Stimulated activated naive CD8-positive, alpha-beta T cell treated with anti-CD3 and anti-CD28 coated beads, Interleukin-15, Interleukin-2, amounts not matched to agents 100 ng/mL and 50 ng/mL, for 24 hours (primary cell): ENCODE data around the gene SERPINB1.

Experiments
- H3K27ac Mint-ChIP-seq: one replicate; pipeline ENCODE4 v1.8.0; 2021; ENCODE audit warnings: mild to moderate bottlenecking, mixed read lengths
- H3K27me3 Mint-ChIP-seq: one replicate; pipeline ENCODE4 v1.8.0; 2021; ENCODE audit warnings: mixed read lengths
- H3K36me3 Mint-ChIP-seq: one replicate; pipeline ENCODE4 v1.8.0; 2021; ENCODE audit warnings: low read depth, mixed read lengths
- H3K4me1 Mint-ChIP-seq: one replicate; pipeline ENCODE4 v1.8.0; 2021; ENCODE audit warnings: low read depth, mixed read lengths
- H3K4me3 Mint-ChIP-seq: one replicate; pipeline ENCODE4 v1.8.0; 2021; ENCODE audit warnings: mild to moderate bottlenecking, mixed read lengths
- H3K9me3 Mint-ChIP-seq: one replicate; pipeline ENCODE4 v1.8.0; 2021; ENCODE audit warnings: mixed read lengths

Gene SERPINB1

DNA sequence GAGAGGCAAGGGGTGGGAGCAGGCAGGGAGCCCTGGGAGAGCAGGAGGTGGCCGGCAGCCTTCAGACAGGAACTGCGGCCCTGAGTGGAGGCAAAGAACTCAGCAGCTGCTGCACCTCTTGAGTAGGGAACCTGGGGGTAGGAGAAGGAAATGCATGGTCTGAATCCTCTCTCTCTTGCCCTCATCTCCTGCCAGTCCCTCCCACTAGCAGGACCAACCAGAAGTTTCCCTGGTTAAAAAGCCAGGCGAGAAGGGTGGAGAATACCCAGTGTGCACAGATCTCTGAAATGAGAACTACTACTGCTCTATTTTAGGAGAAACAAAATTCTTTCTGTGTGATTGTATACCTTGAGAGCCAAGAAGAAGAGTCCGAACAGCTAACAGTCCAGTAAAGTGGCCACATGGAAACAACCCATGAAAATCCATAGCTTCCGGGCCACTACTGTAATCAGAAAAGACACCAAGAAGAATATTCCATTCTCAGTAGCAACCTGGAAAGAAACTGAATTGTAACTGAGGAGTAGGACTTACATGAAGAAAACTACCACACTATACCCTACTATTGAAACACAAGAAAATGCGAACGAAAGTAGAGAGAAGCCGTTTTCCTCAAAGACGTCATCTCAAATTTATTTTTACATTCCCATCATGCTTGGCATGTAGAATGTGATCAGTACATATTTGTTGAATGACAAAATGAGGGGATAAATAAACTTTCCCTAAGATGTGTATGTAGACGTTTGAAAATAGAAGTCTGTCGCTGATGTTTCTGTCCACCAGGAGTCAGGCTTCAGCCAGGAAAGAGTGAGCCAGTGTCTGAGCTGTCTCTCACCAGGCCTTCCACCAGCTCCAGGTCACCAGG is 50.8 kb downstream of the SERPINB1 start:
- no peaks in the 10 kb centered on the region for H3K27me3 Mint-ChIP-seq
- no peaks in the 10 kb centered on the region for H3K9me3 Mint-ChIP-seq
- peaks cover 26% of the 10 kb centered on the region for H3K36me3 Mint-ChIP-seq
- no peak overlapping the region for H3K4me3 Mint-ChIP-seq
- peak overlapping the region; percentile 85 for H3K27ac Mint-ChIP-seq
- peaks cover 52% of the 10 kb centered on the region for H3K4me1 Mint-ChIP-seq

DNA sequence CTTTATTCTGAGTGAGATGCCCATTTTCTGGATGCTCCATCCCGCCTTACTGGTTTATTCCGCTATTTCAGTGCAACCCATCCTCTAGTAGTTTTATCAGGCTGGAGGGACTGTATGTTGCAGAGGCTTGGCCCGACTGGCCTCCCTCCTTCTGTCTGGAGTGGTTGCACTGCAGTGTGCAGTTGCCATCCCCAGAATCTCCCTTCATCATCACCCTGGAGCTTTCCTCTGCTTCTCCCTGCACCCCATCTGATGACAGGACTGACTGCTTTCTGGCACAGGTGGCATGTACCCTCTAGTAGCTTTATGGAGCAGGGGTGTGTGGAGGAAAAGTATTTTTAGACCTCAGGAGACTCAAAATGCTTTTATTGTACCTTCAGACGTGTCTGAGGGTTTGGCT is 55.4 kb downstream of the SERPINB1 start:
- Mint-ChIP-seq H3K4me3 (no peak overlapping the region), H3K9me3 (no peaks in the 10 kb centered on the region), H3K27ac (no peak overlapping the region), H3K36me3 (peaks cover 50% of the 10 kb centered on the region), H3K4me1 (peaks cover 16% of the 10 kb centered on the region), H3K27me3 (no peaks in the 10 kb centered on the region)

DNA sequence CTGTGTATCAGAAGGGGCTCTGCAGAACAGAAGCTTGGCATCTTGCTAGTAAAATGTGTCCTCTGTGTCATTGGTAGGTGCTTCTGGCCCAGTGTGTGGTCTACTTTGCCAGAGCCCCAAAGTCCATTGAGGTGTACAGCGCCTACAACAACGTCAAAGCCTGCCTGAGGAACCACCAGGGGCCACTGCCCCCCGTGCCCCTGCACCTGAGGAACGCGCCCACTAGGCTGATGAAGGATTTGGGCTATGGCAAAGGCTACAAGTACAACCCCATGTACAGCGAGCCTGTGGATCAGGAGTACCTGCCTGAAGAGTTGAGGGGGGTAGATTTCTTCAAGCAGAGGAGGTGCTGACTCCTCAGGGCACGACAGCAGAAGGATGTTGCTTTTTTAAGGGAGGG is 56.7 kb downstream of the SERPINB1 start:
- H3K36me3 Mint-ChIP-seq, result peaks cover 61% of the 10 kb centered on the region
- H3K4me1 Mint-ChIP-seq, result peaks cover 5% of the 10 kb centered on the region
- H3K9me3 Mint-ChIP-seq, result no peaks in the 10 kb centered on the region
- H3K4me3 Mint-ChIP-seq, result no peak overlapping the region
- H3K27me3 Mint-ChIP-seq, result no peaks in the 10 kb centered on the region
- H3K27ac Mint-ChIP-seq, result no peak overlapping the region

DNA sequence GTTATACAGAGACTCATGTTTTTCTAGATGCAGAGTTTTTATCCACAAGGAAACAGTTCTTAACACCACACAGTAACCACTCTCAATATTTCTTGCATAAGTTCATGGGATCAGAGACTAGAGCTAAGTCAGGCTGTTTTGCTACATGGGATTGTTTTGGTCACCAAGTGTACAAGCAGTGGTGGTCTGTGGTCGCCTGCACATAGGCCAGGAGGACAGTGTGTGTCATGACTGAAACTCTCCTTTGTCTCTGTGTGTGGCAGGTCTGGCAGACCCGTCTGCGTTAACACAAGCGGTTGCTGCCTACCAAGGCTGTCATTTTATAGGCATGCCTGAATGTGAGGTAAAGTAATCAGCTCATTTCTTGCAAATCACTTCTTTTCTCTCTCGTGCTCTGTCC is 57.6 kb downstream of the SERPINB1 start:
- no peak overlapping the region for H3K27ac Mint-ChIP-seq
- no peaks in the 10 kb centered on the region for H3K9me3 Mint-ChIP-seq
- H3K4me3 Mint-ChIP-seq, result no peak overlapping the region
- H3K4me1 Mint-ChIP-seq, result peaks cover 5% of the 10 kb centered on the region
- H3K36me3 Mint-ChIP-seq, result peaks cover 69% of the 10 kb centered on the region
- no peaks in the 10 kb centered on the region for H3K27me3 Mint-ChIP-seq

DNA sequence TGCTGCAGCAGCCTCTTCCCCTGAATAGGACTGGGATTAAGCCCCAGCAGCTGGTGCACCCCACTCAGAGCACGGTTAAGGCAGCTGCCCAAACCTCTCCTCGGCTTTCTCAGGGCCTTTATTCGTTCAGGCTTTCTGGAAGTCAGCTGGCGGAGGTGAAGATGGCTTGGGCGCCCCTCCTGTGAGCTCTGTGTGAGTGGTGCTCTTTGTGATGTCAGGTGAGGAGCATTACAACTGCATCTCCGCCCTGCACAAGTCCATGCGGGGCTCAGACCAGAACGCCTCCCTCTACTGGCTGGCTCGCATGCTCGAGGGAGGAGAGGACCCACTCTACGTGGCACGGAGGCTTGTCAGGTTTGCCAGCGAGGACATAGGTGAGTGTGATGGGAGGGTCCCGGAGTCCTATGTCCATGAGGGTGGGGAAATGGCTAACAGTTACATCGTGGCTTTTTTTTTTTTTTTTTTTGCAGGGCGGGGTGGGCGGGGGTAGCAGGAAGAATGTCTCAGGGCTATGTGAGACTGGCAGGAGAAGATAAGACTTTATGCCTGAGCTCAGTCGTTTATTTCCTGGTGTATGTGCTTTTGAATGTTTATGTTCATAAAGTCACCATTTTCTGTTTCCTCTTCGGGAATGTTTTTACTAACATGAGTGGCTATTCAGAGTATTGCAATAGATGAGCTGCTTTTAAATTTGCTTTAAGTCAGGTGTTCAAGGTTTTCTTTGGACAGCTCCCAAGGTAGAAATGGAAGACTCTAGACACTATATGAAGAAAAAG is 58.3 kb downstream of the SERPINB1 start:
- Mint-ChIP-seq H3K4me1 (peaks cover 5% of the 10 kb centered on the region), H3K9me3 (no peaks in the 10 kb centered on the region), H3K27me3 (no peaks in the 10 kb centered on the region), H3K36me3 (peaks cover 76% of the 10 kb centered on the region), H3K27ac (peak overlapping the region; percentile 43), H3K4me3 (no peak overlapping the region)

DNA sequence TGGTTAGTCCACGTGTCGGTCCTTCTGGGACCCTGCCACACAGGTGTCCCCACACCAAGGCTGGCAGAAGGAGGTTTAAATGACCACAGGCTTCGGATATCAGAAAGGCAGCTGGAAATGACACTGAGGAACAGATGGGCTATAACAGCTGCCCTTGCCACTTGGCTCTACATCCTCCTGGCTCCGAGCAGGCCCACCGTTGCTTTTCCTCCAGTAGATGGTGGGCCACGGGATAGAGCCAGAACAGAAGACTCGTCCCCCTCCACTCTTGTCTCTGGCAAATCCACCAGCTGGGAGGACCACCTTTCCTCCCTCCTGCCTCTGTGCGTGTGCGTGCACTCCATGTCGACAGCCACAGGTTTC is 58.9 kb downstream of the SERPINB1 start:
- no peaks in the 10 kb centered on the region for H3K9me3 Mint-ChIP-seq
- H3K4me1 Mint-ChIP-seq, result peaks cover 5% of the 10 kb centered on the region
- H3K36me3 Mint-ChIP-seq, result peaks cover 79% of the 10 kb centered on the region
- no peaks in the 10 kb centered on the region for H3K27me3 Mint-ChIP-seq
- no peak overlapping the region for H3K4me3 Mint-ChIP-seq
- no peak overlapping the region for H3K27ac Mint-ChIP-seq

DNA sequence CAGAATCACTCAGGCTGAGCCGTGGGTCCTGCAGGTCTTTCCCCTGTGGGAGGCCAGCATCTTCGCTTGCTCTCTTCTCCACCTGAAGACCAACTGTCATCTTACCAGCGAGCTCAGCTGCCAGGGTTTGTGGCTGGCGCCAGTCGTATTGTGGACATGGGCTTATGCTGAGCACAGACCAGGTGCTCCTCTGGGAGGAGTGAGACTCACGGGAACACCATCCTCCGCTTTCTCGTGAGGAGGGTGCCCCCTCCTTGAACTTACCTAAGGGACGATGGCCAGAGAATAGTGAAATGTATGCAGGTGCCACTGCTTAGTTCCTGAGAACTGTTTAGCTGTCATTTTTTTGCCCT is 59.3 kb downstream of the SERPINB1 start:
- no peaks in the 10 kb centered on the region for H3K9me3 Mint-ChIP-seq
- H3K27me3 Mint-ChIP-seq, result no peaks in the 10 kb centered on the region
- no peak overlapping the region for H3K27ac Mint-ChIP-seq
- peaks cover 5% of the 10 kb centered on the region for H3K4me1 Mint-ChIP-seq
- peaks cover 78% of the 10 kb centered on the region for H3K36me3 Mint-ChIP-seq
- no peak overlapping the region for H3K4me3 Mint-ChIP-seq
